Activated CD8-positive, alpha-beta memory T cell treated with anti-CD3 and anti-CD28 coated beads for 48 hours (primary cell): ENCODE results near the gene MKNK1.

Source experiments
- DNase-seq, 3 experiments: peaks; one replicate each; pipeline ENCODE4 v3.0.0-alpha.2; 2020; ENCODE audit warnings: low read depth in 2 of 3, low spot score in 2 of 3

Gene MKNK1

DNA sequence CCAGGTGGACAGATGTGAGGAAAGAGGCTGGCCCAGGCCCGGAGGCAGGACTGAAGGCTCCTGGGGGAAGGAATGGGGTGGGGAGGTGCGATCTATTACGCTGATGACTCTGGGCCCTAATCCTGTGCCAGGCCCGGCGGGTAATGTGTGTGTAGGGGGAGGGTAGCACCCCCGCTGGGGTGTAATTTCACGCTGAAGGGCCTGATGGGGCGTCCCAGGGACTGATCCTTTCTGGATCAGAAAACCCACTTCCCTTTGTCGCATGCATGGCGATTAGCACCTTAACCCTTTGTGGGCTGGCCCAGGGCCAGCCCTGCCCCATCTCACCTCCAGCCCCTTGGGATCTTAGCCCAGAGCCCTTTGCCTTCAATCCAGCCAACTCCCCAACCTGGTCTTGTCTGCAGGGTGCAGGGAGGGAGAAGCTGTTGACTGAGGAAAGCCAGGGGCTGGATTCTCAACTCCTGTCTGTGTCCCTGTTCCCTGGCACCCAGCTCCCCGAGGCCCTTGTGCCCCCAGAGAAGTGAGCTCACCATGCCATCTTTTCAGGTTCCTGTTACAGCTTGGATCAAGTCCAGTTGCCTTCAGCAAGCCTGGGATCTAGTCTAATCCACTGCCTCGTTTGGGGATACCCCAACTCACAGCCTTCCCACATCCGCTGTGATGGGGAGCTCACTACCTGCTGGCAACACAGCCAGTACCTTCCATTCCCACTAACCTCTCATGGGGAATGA lies 78.7 kb downstream of the MKNK1 start:
- no peak for DNase-seq

- no peak for DNase-seq
Observed at GRCh38 chr1:46524843-46525242, 79.2 kb downstream of the MKNK1 start.

GRCh38 chr1:46523496-46524353 lies 80.3 kb downstream of the MKNK1 start:
- DNase-seq: no peak

DNA sequence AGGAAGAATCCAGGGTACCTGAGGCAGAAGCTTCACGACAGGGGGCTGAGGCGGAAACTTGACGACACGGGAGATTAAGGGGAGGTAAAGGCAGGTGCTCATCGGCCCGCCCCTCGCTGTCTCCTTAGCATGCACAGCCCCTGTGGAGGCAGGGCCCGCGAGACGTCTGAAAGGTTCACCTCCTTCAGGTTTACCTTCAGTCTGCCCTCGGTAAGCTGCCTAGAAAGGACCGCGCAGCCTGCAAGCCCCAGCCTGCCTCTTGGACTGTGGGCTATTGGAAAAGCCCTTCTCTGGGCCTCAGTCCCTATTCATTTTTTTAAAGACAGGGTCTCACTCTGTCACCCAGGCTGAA lies 81.1 kb downstream of the MKNK1 start:
- no peak for DNase-seq

- no peak for DNase-seq
Observed at GRCh38 chr1:46522184-46522968, 81.7 kb downstream of the MKNK1 start.

DNA sequence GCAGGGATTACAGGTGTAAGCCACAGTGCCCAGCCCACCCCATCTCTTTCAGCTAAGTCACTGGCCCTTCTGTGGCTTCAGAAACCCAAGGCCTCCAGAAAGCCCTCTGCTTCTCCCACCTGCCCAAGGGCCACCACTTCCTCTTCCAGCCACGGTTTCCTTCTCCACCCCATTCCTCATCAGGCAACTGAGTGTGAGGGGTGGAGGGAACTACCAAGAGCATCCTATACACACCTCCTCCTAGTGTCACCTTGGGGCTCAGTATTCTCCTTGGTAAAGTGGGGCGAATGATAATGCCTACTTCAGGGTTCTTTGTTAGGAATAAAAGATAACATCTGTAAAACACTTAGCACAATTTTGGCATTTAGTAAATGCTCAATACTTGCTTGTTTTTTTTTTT lies 82.7 kb downstream of the MKNK1 start:
- DNase-seq: no peak

DNA sequence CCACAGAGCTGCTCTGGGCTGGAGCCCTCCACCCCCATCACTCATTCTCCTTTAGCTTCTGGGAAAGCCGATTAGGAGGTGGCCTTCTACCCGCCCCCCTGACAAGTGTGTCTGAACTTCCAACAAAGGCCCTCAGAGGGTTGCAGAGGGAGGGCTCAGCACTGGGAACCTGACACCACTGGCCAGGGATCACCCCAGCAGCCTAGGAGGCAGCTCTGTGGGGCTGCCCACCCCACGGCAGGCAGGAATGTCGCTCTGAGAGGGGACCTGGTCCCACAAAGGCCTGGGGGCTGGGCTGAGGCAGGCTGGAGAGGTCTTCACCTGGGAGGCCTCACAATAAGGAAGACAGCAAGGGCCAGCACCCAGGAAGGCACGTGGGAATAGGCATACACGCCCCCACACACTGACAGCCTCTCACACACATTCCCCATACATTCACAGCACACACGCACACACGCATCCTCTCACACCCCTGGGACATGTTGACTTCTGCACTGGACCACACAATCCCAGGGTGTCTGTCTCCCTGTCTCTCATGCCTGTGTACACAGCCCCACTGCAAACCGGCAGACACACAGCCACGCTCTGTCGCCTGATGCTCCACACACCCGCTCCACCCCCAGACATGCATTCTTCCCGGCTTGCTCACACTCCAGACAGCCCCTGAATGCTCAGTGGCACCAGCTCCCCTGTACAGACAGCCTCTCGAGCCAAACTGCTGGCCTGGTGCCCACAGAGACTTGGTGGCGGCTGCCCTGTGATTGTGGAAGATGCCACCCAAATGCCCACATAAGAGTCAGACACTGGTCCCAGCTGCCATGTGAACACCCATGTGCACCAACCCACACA lies 83.8 kb downstream of the MKNK1 start:
- no peak for DNase-seq

DNA sequence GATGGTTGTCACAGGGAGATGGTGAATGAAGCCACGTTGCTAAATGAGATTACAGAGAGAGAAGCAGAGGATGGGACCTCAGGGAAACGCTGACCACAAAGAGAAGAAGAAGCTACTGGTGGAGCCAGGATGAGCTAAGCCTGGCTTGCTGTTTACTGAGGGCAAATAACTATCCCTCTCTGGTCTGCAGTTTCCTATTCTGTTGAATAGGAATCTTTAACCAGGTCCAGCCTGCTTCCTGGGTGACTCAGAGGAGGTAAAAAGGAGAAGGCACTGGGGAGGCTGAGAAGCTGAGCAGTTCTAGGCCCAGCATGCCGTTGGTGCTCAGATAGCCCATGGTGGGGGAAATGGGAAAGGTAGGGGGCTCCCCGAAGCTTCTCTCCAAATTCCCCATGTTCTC lies 84.9 kb downstream of the MKNK1 start:
- DNase-seq: no peak

- DNase-seq: no peak
Observed at GRCh38 chr1:46517932-46518498, 86.1 kb downstream of the MKNK1 start.

DNA sequence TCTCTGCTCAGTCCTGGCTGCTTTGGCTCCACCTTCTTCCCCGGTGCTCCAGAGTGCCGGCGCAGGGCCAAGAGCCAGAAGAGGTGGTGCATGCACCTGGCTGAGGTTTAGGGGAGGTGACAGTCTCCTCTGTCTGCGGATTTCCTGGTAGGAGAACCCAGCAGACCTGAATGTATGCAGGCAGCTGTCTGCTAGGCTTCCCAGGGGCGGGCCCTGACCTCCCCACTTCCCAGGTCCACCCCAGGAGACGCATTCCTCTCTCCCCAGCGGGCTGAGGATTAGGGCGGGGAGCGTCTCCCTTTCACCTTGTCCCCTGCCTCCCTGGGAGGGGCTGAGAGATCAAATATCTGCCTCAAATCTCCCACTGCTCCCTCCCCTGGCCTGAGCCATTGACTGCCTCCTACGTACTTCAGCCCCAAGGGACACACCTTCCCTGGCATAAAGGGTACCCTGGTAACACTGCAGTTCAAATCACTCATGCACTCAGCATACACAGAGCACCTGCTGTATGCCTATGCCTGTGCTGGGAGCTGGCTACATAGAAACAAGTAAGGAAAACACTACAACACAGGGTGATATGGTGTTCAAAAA lies 87.0 kb downstream of the MKNK1 start:
- no peak for DNase-seq

GRCh38 chr1:46516200-46516950 lies 87.7 kb downstream of the MKNK1 start:
- DNase-seq: no peak

DNA sequence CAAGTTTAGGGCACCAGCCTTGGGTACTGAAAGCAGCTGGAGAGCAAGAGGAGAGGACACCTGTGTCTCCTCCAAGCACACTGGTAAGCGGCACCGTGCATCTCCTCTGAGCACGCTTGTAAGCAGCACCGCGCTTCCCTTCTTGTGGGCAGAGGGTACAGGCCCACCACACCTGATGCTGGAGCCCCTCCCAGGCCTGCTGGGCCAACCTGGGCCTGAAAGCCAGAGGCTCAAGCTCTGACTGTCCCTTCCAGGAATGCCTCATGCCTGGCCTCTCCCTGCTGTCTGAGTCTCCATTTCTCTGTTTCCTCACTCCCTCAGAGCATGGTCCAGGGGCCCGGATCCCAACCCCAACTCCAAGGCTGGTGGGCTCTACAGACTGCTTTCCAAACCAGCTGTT lies 88.5 kb downstream of the MKNK1 start:
- DNase-seq: no peak

GRCh38 chr1:46513536-46513935 lies 90.5 kb downstream of the MKNK1 start:
- DNase-seq: no peak

- DNase-seq: no peak
Observed at GRCh38 chr1:46512792-46513190, 91.3 kb downstream of the MKNK1 start.

- no peak for DNase-seq
Observed at GRCh38 chr1:46512135-46512791, 91.8 kb downstream of the MKNK1 start.

DNA sequence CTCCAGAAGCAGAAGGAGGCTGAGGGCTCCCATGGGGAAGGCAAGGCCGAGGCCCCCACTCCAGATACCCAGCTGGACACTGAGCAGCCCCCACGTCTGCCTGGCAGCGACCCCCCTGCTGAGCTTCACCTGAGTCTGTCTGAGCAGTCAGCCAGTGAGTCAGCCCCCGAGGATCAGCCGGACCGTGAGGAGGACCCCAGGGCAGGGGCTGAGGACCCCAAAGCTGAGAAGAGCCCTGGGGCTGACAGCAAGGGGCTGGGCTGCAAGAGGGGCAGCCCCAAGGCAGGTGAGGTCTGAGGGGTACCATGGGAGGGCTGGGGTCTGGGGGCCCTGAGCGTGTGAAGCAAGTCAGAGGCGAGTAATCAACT lies 93.1 kb downstream of the MKNK1 start:
- DNase-seq: no peak

GRCh38 chr1:46510341-46510997 lies 93.6 kb downstream of the MKNK1 start:
- DNase-seq: no peak

DNA sequence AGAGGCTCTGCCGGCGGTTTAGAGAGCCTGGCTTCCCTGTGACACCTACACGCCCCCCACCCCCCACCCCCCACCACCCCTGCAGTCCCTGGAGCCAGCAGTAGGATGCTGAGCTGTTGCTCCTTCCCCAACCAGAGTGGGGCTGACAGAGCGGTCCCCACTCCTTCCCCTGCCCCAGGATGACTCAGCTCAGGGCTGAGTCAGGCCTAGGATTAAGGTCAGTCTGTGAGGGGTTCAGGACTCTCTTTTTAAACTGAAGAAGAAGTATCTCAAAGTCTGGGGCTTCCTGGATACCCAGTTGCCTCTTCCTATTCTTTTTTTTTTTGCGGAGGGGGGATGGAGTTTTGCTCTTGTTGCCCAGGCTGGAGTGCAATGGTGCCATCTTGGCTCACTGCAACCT lies 95.3 kb downstream of the MKNK1 start:
- no peak for DNase-seq
